IPS-NIHi7 (cell line): ENCODE measurements around the gene CELF2.

ENCODE experiments used
- DNase-seq: peaks from one replicate; pipeline ENCODE4 v3.0.0; 2012; ENCODE audit warnings: mixed read lengths; ENCODE audit errors: extremely low spot score

Gene CELF2

DNA sequence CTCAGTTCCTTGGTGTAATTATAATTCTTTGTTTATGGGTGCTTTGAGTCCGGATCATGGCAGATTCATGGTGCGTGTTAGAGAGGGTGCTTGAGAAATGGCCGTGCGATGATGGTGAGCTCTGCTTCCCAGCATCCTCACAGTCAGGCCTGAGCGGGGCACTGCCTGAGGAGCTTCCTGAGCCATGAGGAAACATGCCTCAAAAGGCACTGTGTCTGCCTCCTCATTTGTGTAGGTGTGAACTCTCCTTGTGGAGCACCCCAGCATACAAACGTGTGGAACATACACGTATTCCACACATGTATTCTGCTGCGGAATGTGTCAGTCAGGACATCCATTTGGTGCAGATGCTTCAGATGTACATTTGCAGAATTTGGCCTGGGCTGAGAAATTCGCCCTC is 205.4 kb downstream of the CELF2 start:
- no peak for DNase-seq

DNA sequence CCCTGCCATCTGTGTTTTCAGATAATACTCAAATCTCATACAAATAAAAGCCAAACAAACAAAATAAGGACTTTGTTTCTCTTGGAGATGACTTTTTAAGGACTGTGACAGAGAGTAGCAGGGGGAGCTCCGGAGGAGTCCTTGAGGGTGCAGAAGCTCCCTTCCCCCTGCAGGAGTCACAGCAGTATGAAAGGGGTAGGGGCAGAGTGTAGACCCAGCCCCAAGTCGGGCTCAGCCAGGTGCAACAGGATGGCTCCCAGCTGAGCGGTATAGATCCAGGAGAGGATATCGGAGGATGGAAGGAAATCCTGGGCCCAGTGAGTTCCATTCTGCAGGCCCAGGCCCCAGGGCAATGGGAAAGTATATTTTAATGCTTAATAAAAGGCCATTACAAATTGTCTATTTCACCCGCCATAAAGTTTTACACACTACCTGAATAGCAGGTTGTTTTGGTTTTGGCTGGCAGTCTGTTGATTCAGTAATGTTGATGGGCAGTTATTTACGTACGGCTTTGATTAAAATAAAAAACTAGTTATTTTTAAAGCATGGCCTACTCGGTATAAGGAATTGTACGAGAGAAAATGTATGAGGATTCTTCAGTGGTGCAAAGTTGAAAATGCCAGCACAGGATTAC is 206.0 kb downstream of the CELF2 start:
- no peak for DNase-seq

- no peak for DNase-seq
Measured at GRCh38 chr10:11224321-11224720, 206.6 kb downstream of the CELF2 start.

DNA sequence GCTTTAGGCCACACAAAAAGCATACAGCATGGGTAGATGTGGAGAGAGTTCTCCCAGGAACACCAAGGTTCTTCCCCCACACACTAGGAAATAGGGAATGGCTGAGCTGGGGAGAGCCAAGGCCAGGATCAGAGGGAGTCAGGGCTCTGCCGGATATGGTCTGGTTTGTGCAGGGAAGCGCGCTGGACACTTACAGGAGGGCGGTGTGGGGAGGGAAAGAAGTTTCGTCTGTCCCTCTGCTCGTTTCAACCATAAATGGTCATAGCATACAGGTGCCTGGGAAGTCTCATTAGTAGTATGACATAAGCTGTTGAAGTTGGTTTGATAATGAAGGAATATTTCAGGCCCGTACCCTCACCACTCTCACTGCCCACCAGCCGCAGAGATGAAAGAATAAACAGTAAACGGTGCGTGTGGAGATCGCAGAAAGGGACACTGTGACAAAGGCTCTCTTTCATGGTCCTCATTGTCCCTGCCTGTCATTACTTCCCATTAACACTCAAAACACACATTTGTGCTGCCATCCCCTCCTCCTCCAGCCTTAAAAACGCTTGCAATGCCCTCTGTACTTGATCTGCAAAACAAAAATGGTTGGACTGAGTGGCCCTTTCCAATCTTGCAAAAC is 207.2 kb downstream of the CELF2 start:
- no peak for DNase-seq

DNA sequence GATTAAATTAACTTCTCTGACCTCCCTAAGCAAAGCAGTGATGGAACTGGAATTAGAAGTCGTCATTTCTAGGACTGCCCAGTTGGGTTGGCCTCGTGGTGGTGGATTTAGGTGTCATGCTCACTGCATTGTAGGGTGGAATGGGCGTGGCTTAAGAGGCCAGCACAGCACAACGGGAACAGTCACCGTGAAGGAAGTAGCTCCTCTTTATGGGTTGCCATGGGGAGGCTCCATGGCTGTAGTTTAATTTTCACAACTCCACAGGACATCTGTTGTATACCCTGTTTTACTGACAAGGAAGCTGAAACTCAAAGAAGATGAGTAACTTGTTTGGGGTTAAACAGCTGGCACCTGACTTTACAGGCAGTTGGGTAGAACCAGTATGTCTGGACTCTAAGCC is 208.3 kb downstream of the CELF2 start:
- no peak for DNase-seq

DNA sequence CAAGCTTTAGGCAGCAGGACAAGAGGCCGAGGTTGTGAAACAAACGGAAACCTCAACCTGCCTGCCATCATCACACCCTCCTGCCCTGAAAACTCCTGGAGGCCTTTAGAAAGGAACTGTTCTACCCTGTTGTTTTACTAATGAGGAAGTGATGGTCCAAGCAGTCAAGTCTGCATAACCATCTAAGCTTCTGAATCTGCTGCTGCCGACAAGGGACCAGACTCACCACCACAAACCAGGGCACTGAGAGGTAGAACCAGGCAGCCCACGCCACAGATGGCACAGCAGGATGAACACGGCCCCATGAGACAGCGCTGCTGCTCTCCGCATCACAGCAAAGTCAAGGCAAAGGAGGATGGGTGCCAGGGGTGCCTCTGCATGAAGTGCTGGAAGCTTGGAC is 209.4 kb downstream of the CELF2 start:
- DNase-seq, result no peak

GRCh38 chr10:11229893-11230292 is 212.2 kb downstream of the CELF2 start:
- no peak for DNase-seq

GRCh38 chr10:11230498-11231167 is 213.0 kb downstream of the CELF2 start:
- no peak for DNase-seq

- no peak for DNase-seq
Measured at GRCh38 chr10:11231285-11231684, 213.6 kb downstream of the CELF2 start.

DNA sequence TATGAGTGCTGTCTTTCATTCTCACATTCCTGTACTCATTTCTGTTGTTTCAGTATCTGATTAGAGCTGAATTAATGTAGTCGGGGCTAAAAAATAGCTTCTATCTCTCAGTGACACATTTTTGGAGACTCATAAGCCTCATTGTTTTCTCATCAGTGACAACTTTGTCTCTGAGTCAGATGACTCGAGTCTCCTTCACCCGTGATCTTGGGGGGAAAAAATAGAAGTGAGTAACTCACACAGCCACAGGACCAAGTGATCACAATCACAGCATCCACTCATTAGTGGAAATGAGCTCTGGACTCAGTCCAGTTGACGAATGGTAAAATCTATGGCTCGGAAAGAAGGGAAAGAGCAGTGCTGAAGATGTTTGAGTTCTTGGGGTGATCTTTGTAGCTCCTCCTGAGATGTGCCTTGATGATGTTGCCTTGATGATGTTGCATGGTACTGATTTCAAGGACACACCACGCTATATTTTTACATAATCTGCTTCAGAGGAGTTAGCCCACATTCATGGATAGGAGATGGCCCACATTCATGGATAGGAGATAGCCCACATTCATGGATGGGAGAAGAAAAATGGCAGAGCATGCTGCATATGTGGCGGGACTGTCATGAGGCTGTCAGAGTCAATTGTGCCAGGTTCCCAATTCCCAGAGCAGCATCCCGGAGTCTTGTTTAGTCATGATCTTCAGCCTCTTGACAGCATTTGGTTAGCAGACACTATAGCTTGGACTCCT is 214.7 kb downstream of the CELF2 start:
- no peak for DNase-seq

DNA sequence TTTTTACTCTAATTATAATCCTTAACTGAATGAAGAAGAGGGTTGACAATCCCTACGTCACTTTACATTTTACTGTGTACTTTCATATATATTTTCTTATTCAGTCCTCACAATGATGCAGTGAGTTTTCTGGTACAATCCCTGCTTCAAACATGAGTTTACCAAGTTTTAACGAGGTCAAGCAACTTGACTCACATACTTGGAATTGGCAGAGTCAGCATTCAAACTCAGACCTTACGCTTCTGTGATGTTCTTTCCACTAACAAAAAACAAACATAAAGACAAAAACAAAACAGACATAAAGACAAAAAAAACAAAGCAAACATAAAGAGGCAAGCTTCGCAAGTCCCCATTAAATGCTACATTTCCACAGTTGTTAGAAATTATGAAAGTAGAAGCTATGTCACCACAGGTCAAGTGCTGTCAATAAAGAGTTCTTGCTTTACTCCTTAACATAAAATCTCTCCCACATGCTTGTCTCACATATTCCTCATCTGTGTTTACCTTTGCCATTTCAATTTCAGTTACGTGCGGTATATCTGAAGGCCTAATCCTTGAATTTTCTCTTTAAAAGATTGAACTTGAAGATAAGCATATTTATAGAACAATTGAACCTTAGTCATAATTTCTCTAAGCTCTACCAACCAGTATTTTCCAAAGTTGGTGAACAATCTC is 217.3 kb downstream of the CELF2 start:
- no peak for DNase-seq

GRCh38 chr10:11235771-11236170 is 218.1 kb downstream of the CELF2 start:
- no peak for DNase-seq

- no peak for DNase-seq
Measured at GRCh38 chr10:11236234-11236633, 218.6 kb downstream of the CELF2 start.

- DNase-seq, result no peak
Measured at GRCh38 chr10:11237571-11237970, 219.9 kb downstream of the CELF2 start.

DNA sequence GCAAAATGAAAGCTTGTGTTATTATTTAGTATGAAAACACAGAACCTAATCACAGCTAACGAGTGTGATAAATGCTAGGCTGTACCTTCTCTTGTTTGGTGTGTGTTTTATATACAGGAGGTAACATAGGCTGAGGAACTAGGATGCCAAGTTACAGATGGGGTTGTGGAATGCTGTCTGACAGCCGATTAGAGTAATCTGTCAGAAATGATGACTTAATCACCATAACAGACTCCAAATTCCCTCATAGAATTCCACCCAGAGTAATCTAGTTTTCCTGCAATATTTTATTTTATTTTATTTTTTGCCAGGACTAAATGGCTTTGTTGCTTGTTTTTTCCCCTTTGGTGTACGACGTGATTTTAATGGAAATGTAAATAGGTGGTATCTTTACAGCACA is 221.2 kb downstream of the CELF2 start:
- DNase-seq, result no peak

DNA sequence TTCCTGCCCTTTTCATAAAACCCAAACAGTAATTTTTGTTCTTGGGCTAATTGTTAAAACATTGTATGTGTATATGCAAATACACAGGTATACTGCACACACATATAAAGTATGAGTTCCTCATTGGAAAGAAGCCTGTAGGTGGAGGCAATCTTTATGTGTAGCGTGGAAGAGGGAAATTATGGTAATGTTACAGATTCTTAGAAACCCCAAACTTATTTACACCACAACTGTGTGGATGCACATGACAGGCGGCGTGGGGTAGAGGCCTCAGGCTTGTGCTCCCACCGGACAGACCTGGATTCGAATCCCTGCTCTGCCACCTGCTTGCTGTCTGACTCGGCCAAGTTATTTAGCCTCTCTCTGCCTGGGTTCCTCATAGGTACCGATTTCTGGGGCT is 223.0 kb downstream of the CELF2 start:
- no peak for DNase-seq

DNA sequence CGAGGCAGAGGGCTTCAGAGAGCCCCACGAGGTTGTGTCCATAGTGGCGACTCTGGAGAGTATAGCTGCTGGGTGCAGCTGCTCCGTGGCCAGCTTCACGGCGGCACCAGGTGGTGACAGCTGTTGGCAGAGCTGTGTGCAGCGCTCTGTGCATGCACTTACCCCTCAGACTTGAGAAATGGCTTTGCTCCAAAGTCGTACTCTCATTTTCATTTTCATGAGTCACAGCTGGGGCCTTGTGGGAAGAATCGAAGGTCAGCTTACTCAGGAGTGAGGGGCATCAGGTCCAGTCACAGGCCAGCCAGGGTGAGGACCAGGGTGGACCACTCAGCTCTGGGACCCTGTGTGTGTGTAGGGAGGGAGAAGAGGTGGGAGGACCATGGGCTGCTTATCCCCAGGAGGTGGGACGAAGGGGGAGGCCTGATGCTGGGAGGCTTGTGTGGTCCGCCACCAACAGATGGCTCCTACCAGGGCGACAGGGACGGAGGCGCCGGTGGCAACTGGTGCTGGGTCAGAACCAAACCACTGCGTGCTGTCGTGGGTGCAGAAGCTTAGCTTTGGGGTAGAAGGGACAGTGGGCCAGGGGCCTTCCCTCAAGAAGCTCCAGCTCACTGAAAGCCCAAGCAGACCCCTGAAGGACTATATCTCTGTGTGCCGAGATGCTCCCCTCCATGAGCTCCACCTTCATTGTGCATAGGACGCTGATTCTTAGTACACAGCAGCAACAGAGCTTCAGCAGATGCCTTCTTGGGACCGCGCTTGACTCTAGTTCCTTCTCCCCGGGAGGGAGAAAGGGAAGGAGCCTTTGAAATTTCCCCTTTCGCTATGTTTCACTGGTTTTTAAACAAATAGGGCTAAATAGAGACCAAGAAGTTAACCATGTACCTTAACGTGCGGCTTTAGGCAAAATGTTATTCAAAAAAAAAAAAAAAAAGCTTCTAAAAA is 225.0 kb downstream of the CELF2 start:
- DNase-seq, result no peak

DNA sequence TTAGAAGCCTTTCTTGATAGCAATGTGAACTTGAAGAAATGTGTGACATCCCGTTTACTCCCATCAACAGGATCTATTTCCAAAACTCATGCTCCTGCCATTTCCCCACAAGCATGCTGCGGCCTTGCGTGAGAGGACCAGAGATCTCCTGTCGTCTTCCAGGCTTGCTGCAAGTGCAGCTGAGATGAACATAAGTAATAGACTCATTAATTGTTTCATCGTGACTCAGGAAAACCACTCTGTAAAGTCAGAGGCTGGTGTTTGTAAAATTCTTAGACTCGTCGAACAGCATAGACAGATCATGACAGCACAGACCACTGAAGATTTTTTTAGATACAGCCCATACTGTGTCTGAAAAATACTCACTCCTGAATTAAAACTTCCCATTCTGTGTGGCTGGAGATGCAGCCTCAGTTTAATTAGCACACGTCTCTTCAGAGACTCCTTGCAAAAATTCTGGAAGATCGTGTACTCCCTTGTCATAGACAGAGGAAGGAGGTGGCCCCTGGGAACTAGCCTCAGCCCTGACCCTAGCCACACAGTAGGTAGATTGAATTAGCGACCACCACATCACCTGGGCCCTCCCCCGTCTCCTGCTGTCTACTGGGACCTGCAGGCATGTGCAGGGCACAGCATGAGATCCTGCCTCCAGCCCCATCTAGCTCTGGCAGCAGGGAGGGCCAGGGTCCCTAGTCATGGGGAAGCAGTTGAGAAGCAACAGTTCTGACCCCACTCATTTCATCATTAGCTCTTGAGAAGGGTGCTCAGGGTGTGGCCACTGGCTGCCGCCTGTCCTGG is 226.0 kb downstream of the CELF2 start:
- no peak for DNase-seq

- DNase-seq, result no peak
Measured at GRCh38 chr10:11245095-11245479, 227.4 kb downstream of the CELF2 start.

- DNase-seq, result no peak
Measured at GRCh38 chr10:11245510-11245909, 227.8 kb downstream of the CELF2 start.
